ENCODE measurements around the gene EPO.

EPO gene

GRCh38 chr7:100687751-100688300 is 32.4 kb upstream of the EPO start:
- no peak for TF ChIP-seq CTCF (IDR thresholded peaks at IDR 0.05; ENCODE audit: borderline replicate concordance, insufficient read depth, low read depth, low read length)
- H3K4me3 ChIP-seq (ENCODE audit: low read depth, low read length), result no peak overlapping the region

DNA sequence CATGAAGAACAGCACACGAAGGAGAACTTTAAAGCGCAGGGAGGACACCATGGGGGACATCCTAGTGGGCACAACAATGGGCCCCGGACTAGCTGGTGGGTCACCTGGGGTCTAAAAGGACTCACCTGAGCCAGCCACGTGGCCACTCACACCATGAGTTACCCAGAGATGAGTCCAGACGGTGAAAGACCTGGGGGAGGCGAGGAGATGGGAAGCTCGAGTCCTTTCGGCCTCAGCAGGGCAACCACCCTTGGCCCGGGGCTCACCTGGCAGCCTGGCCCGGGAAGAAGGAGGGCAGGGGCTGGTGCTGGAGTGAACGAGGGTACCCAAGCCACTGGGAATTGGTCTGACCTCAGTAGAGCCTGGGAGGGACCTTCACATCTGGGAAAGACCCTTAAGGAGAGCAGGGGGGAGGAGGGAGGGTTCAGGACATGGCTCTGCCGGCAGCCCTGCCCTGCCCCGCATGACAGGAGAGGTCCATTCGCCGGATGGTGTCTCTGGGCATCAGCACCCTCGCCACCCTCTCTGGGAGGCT is 31.9 kb upstream of the EPO start:
- TF ChIP-seq CTCF (IDR thresholded peaks at IDR 0.05; ENCODE audit: borderline replicate concordance, insufficient read depth, low read depth, low read length), result no peak
- H3K4me3 ChIP-seq (ENCODE audit: low read depth, low read length), result no peak overlapping the region

GRCh38 chr7:100689230-100690135 is 30.8 kb upstream of the EPO start:
- no peak for TF ChIP-seq CTCF (IDR thresholded peaks at IDR 0.05; ENCODE audit: borderline replicate concordance, insufficient read depth, low read depth, low read length)
- H3K4me3 ChIP-seq (ENCODE audit: low read depth, low read length), result no peak overlapping the region

GRCh38 chr7:100691676-100692577 is 28.3 kb upstream of the EPO start:
- TF ChIP-seq CTCF (IDR thresholded peaks at IDR 0.05; ENCODE audit: borderline replicate concordance, insufficient read depth, low read depth, low read length), result peak; percentile 87
- H3K4me3 ChIP-seq (ENCODE audit: low read depth, low read length), result peak overlapping the region; percentile 13

GRCh38 chr7:100692578-100692961 is 27.7 kb upstream of the EPO start:
- no peak for TF ChIP-seq CTCF (IDR thresholded peaks at IDR 0.05; ENCODE audit: borderline replicate concordance, insufficient read depth, low read depth, low read length)
- peak overlapping the region; percentile 91 for H3K4me3 ChIP-seq (ENCODE audit: low read depth, low read length)

DNA sequence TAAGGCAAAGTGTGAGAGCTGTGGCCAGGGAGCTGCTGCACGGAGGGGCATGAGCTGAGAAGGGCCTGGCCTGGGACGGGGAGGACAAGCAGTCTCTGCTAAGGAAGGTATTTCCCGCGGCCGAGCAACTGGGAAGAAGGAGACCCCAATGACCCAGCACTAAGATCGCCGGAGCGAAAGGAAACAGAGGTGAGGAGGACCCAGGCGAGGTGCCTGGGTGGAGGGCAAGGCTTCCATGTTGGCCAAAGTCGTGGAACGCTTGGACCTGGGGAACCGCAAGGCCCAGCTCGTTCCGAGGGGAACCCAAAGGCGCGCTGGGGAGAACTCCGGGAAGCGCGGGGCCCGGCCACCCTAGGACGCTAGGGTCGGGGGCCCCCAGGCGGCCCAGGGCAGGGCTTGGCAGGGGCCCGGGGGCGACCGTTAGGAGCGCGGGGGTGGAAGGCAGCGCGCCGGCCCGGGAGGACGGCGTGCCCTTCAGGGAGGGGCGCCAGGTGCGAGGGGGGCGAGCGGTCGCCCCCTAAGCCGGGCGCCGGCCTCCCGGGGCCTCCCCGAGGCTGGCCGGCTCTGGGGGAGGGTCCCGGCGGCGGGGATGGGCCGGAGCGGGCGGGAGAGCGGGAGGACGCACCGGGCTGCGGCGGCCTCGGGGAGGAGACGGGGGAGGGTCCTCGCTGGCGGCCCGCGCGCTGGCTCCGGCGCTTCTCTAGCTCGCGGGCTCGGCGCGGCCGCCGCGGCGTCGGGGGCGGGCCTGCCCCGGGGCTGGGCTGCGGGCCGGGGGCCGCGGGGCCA is 26.8 kb upstream of the EPO start:
- TF ChIP-seq CTCF (IDR thresholded peaks at IDR 0.05; ENCODE audit: borderline replicate concordance, insufficient read depth, low read depth, low read length), result no peak
- peak overlapping the region; percentile 91 for H3K4me3 ChIP-seq (ENCODE audit: low read depth, low read length)
